Neural cell (in vitro differentiated cells): ENCODE results near the gene SHC2. TPM values are rescaled to one million over a fixed set of nuclear protein-coding genes. Genes with fewer than 3 reads are reported as not detected.
"Not testable (repeated sequence)": the region's sequence is repeated elsewhere in the genome, so short reads cannot be mapped to it uniquely, and the experiment has no call there.

ENCODE experiments used
- H2AFZ ChIP-seq: fragments of 200-600, 300-800 bp; sonication (generic), shearing (Covaris generic); 2 replicates; pipeline ENCODE4 v1.6.0; 2014; ENCODE audit warnings: low read depth, mild to moderate bottlenecking, antibody characterized with exemption, low read length, moderate library complexity
- H3F3A ChIP-seq: fragments of 200-600 bp; shearing (Covaris generic); 2 replicates; pipeline ENCODE4 v1.6.1; 2016; ENCODE audit warnings: mild to moderate bottlenecking, moderate library complexity, mixed read lengths, antibody characterized with exemption, low read length; ENCODE audit not compliant: insufficient read depth, poor library complexity, severe bottlenecking
- H3K27ac ChIP-seq: fragments of 200-600, 300-800 bp; sonication (generic), shearing (Covaris generic); 2 replicates; pipeline ENCODE4 v1.5.1; 2014; ENCODE audit warnings: mild to moderate bottlenecking, low read length, moderate library complexity
- H3K27me3 ChIP-seq: fragments of 300-800, 200-600 bp; sonication (generic), shearing (Covaris generic); 2 replicates; pipeline ENCODE4 v1.6.0; 2014; ENCODE audit warnings: mild to moderate bottlenecking, low read depth, low read length, moderate library complexity; ENCODE audit not compliant: insufficient read depth
- H3K36me3 ChIP-seq: fragments of 300-800, 200-600 bp; sonication (generic), shearing (Covaris generic); 2 replicates; pipeline ENCODE4 v1.5.1; 2014; ENCODE audit warnings: mild to moderate bottlenecking, antibody characterized with exemption, low read length, moderate library complexity; ENCODE audit not compliant: insufficient read depth
- H3K4me2 ChIP-seq: fragments of 300-800, 200-600 bp; sonication (generic), shearing (Covaris generic); 2 replicates; pipeline ENCODE4 v1.6.0; 2014; ENCODE audit warnings: mild to moderate bottlenecking, low read length
- H3K4me3 ChIP-seq: fragments of 300-800, 200-600 bp; sonication (generic), shearing (Covaris generic); 2 replicates; pipeline ENCODE4 v1.5.1; 2014; ENCODE audit warnings: mild to moderate bottlenecking, low read length, moderate library complexity
- H3K79me2 ChIP-seq: fragments of 200-600 bp; shearing (Covaris generic); replicated peaks from 2 replicates; pipeline ENCODE4 v1.6.0; 2014; ENCODE audit warnings: mild to moderate bottlenecking, low read length, moderate library complexity; ENCODE audit not compliant: insufficient read depth
- H3K9ac ChIP-seq: fragments of 300-800, 200-600 bp; sonication (generic), shearing (Covaris generic); 2 replicates; pipeline ENCODE4 v1.6.1; 2016; ENCODE audit warnings: mild to moderate bottlenecking, low read length, mixed read lengths
- H3K9me2 ChIP-seq: fragments of 200-600 bp; shearing (Covaris generic); 2 replicates; pipeline ENCODE4 v1.6.1; 2016; ENCODE audit warnings: mild to moderate bottlenecking, low read length, mixed read lengths; ENCODE audit not compliant: insufficient read depth
- H3K9me3 ChIP-seq: fragments of 200-600, 300-800 bp; sonication (generic), shearing (Covaris generic); 2 replicates; pipeline ENCODE4 v1.6.1; 2016; ENCODE audit warnings: mild to moderate bottlenecking, mixed run types, low read length, moderate library complexity, mixed read lengths
- H4K20me1 ChIP-seq: fragments of 200-600 bp; shearing (Covaris generic); 2 replicates; pipeline ENCODE4 v1.6.1; 2016; ENCODE audit warnings: mild to moderate bottlenecking, mixed run types; ENCODE audit not compliant: insufficient read depth
- CTCF ChIP-seq: fragments of 450-650 bp; IDR thresholded peaks from 2 replicates; pipeline ENCODE4 v1.5.1; 2014; ENCODE audit warnings: antibody characterized with exemption, mild to moderate bottlenecking, moderate library complexity; ENCODE audit not compliant: poor library complexity, severe bottlenecking
- EP300 ChIP-seq: fragments of 450-650 bp; conservative IDR thresholded peaks from 2 replicates; pipeline ENCODE4 v1.6.1; 2014; ENCODE audit warnings: antibody characterized with exemption, mild to moderate bottlenecking, moderate library complexity; ENCODE audit not compliant: poor library complexity, severe bottlenecking
- EZH2 ChIP-seq: fragments of 200-600, 300-800 bp; shearing (Covaris generic), sonication (generic); IDR thresholded peaks from 2 replicates; pipeline ENCODE4 v1.6.1; 2014; ENCODE audit warnings: antibody characterized with exemption, low read length, borderline replicate concordance, mild to moderate bottlenecking; ENCODE audit not compliant: insufficient read depth, poor library complexity, severe bottlenecking
- MXI1 ChIP-seq: fragments of 450-650 bp; conservative IDR thresholded peaks from 2 replicates; pipeline ENCODE4 v1.6.1; 2014; ENCODE audit warnings: antibody characterized with exemption, mild to moderate bottlenecking; ENCODE audit not compliant: poor library complexity, severe bottlenecking
- POLR2AphosphoS5 ChIP-seq: IDR thresholded peaks from 2 replicates; pipeline ENCODE4 v1.6.1; 2012
- RAD21 ChIP-seq: fragments of 450-650 bp; conservative IDR thresholded peaks from 2 replicates; pipeline ENCODE4 v1.6.1; 2014; ENCODE audit warnings: antibody characterized with exemption, mild to moderate bottlenecking, moderate library complexity
- REST ChIP-seq: IDR thresholded peaks from 2 replicates; pipeline ENCODE4 v1.6.1; 2012; ENCODE audit warnings: borderline replicate concordance
- SMC3 ChIP-seq: fragments of 450-650 bp; conservative IDR thresholded peaks from 2 replicates; pipeline ENCODE4 v1.6.1; 2014; ENCODE audit warnings: antibody characterized with exemption, mild to moderate bottlenecking, moderate library complexity; ENCODE audit not compliant: poor library complexity
- TAF1 ChIP-seq: IDR thresholded peaks from 2 replicates; pipeline ENCODE4 v1.6.1; 2012; ENCODE audit warnings: low read depth
- polyA plus RNA-seq: library from polyadenylated mRNA; depleted of rRNA; stranded (reverse); fragments of >200 nt; gene quantifications from 2 replicates; pipeline ENCODE4 v1.2.3, GENCODE V29; 2014

Gene SHC2
- polyA plus RNA-seq, 1 donor from 2014 or later = 75.8 TPM

GRCh38 chr19:411723-412355, 49.0 kb downstream of the SHC2 start:
- no peak overlapping the region for H3K4me2 ChIP-seq
- no peak overlapping the region for H3K4me3 ChIP-seq
- H3K27me3 ChIP-seq = no peaks in the 10 kb centered on the region
- H2AFZ ChIP-seq = no peak overlapping the region
- H3K36me3 ChIP-seq = no peaks in the 10 kb centered on the region
- no peaks in the 10 kb centered on the region for H4K20me1 ChIP-seq
- H3F3A ChIP-seq = no peaks in the 10 kb centered on the region
- H3K79me2 ChIP-seq = peaks cover 2% of the 10 kb centered on the region
- H3K27ac ChIP-seq = no peak overlapping the region
- H3K9ac ChIP-seq = no peak overlapping the region
- no peak for TF ChIP-seq CTCF
- no peak for TF ChIP-seq EP300
- TF ChIP-seq MXI1 = no peak
- no peak for TF ChIP-seq TAF1
- no peak for TF ChIP-seq REST
- no peak for TF ChIP-seq POLR2AphosphoS5
- no peak for TF ChIP-seq EZH2
- no peak for TF ChIP-seq RAD21
- no peak for TF ChIP-seq SMC3
- H3K9me2 ChIP-seq = no peaks in the 10 kb centered on the region
- no peaks in the 10 kb centered on the region for H3K9me3 ChIP-seq

GRCh38 chr19:411121-411722, 49.6 kb downstream of the SHC2 start:
- not testable (repeated sequence) for H3K27me3 ChIP-seq, H3K9me2 ChIP-seq, H4K20me1 ChIP-seq, H3K4me2 ChIP-seq, H3K9ac ChIP-seq, H3K79me2 ChIP-seq, H3K9me3 ChIP-seq, H3K4me3 ChIP-seq, H3K36me3 ChIP-seq, H2AFZ ChIP-seq, H3K27ac ChIP-seq, H3F3A ChIP-seq
